Measurements from ENCODE around the gene GFER. TPM values are rescaled to one million over a fixed set of nuclear protein-coding genes. Genes with fewer than 3 reads are reported as not detected.
A peak's percentile ranks its signal among the peaks of the same experiment; 100 is the strongest.

GFER gene
- total and polyA plus RNA-seq, 10 of the 15 experiments (the other 5 are each of a cell fraction or from before 2014, with no cell fraction given) = 2.4 to 57.7 (median 31.3) TPM

- TF ChIP-seq SUPT20H (IDR thresholded peaks at IDR 0.05; ENCODE audit: borderline replicate concordance, control insufficient read depth, low read depth, low read length) (no peak), GATAD2B (conservative IDR thresholded peaks at IDR 0.05; ENCODE audit: low read depth) (no peak), SMARCA5 (IDR thresholded peaks at IDR 0.05) (peak; percentile 79; the same call in 1 of the 2 replicates), TCF7 (IDR thresholded peaks at IDR 0.05; ENCODE audit: borderline replicate concordance) (no peak), KDM1A (IDR thresholded peaks at IDR 0.05; ENCODE audit: borderline replicate concordance) (no peak), NRF1 (conservative IDR thresholded peaks at IDR 0.05; ENCODE audit: low read depth, low read length) (no peak), CEBPB (IDR thresholded peaks at IDR 0.05; ENCODE audit: borderline replicate concordance in 1 of 2, low read depth in 2 of 2, low read length in 2 of 2) (no peak), SIX5 (IDR thresholded peaks at IDR 0.05; ENCODE audit: low read depth, low read length, severe bottlenecking) (no peak), EZH2 (IDR thresholded peaks at IDR 0.05; ENCODE audit: borderline replicate concordance, control insufficient read depth, low read depth, low read length) (no peak), FOXM1 (IDR thresholded peaks at IDR 0.05; ENCODE audit: low read depth, low read length) (no peak), EED (IDR thresholded peaks at IDR 0.05; ENCODE audit: low read depth) (no peak), SPI1 (IDR thresholded peaks at IDR 0.05; ENCODE audit: borderline replicate concordance, insufficient read depth, low read depth, low read length) (no peak), ASH2L (IDR thresholded peaks at IDR 0.05; ENCODE audit: borderline replicate concordance, low read depth) (no peak), CHD1 (IDR thresholded peaks at IDR 0.05; ENCODE audit: low read depth, low read length) (no peak), RCOR1 (conservative IDR thresholded peaks at IDR 0.05; ENCODE audit: low read depth, low read length) (no peak), JUNB (IDR thresholded peaks at IDR 0.05) (no peak), STAT3 (IDR thresholded peaks at IDR 0.05; ENCODE audit: low read depth, low read length) (no peak), ZNF687 (IDR thresholded peaks at IDR 0.05) (no peak), YBX1 (IDR thresholded peaks at IDR 0.05) (no peak), SREBF2 (IDR thresholded peaks at IDR 0.05; ENCODE audit: low read length) (no peak), NFIC (IDR thresholded peaks at IDR 0.05; ENCODE audit: low read depth, low read length) (no peak)
- TF ChIP-seq, protein P1, sequence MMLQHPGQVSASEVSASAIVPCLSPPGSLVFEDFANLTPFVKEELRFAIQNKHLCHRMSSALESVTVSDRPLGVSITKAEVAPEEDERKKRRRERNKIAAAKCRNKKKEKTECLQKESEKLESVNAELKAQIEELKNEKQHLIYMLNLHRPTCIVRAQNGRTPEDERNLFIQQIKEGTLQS (IDR thresholded peaks at IDR 0.05; ENCODE audit: borderline replicate concordance, extremely low read depth, low read depth, low read length) = no peak
- TF ChIP-seq, protein P2, sequence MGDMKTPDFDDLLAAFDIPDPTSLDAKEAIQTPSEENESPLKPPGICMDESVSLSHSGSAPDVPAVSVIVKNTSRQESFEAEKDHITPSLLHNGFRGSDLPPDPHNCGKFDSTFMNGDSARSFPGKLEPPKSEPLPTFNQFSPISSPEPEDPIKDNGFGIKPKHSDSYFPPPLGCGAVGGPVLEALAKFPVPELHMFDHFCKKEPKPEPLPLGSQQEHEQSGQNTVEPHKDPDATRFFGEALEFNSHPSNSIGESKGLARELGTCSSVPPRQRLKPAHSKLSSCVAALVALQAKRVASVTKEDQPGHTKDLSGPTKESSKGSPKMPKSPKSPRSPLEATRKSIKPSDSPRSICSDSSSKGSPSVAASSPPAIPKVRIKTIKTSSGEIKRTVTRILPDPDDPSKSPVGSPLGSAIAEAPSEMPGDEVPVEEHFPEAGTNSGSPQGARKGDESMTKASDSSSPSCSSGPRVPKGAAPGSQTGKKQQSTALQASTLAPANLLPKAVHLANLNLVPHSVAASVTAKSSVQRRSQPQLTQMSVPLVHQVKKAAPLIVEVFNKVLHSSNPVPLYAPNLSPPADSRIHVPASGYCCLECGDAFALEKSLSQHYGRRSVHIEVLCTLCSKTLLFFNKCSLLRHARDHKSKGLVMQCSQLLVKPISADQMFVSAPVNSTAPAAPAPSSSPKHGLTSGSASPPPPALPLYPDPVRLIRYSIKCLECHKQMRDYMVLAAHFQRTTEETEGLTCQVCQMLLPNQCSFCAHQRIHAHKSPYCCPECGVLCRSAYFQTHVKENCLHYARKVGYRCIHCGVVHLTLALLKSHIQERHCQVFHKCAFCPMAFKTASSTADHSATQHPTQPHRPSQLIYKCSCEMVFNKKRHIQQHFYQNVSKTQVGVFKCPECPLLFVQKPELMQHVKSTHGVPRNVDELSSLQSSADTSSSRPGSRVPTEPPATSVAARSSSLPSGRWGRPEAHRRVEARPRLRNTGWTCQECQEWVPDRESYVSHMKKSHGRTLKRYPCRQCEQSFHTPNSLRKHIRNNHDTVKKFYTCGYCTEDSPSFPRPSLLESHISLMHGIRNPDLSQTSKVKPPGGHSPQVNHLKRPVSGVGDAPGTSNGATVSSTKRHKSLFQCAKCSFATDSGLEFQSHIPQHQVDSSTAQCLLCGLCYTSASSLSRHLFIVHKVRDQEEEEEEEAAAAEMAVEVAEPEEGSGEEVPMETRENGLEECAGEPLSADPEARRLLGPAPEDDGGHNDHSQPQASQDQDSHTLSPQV (IDR thresholded peaks at IDR 0.05) = no peak
Measured at GRCh38 chr16:2003827-2004641, 20.0 kb downstream of the GFER start (continued).
